ENCODE measurements around the gene PGM1.

Gene PGM1

DNA sequence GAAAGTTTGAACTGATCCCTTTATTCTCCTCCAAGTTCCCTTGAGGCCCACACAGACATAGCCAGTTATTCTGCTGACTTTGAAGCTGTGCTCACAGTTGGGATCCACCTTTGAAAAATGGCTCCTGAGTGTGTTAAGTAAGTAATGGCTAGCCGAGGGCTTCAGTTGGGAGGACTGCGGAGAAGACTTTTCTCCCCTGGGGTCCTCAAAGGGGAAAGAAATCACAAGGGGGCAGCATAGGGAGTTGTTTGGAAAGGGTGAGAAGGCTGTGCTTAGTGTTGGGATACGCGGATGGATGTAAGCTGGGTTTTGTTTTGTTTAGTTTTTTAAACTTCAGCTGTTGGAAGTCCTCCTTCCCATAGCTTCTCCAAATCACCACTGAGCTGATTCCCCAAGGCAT lies 8.3 kb downstream of the PGM1 start:
- no peak for DNase-seq

DNA sequence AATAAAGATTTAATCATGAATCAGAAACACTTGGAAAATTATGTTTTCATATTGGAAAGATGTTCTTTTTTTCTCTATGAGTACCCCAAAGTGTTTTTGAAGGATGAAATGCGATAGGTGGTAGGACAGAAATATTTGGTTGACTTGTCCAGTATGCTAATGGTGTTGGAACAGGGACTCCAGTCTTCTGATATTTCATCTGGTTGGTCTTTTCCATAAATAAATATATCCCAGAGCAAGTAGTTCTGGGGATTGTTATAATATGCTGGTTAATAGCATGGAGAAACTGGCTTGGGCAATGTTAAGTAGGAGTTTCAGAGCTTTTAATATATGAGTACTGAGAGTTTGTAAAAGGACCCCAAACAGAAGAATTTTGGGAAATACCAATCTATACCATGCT lies 8.7 kb downstream of the PGM1 start:
- no peak for DNase-seq

DNA sequence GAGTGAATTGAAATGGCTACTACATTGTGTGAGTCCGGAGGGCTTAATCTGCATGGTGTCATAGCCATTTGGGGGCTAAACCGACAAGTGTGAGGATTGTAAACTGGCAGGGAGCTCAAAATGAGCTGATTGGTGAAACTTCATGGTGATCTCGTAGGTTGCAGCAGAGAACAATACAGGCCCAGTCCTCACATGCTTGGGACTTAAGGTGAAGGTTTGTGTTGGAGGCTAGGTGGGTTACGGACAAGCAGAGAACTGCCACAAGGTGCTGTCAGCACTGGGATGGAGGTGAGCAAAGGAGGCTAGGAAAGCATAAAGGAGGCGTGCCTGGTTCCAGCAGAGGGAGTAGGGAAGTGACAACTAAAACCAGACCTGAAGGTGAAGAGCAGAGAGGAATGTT lies 9.4 kb downstream of the PGM1 start:
- DNase-seq = no peak

DNA sequence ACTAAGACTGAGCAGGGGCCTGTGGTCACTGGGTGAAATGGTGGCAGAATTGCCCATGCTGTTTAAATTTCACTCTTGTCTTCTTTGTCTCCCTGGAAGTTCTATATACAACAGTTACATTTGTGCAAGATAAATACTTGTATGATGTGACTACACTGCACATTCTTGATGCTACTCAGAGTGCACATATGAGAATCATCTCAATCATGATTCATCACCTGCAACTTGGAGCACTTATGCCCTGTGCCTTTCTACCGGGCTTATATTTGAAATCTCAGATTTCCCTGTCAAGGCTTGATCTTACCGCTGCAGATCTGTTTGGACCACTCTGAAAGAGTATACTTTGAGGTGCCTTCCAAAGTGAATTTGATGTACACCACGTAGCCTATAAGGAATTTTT lies 10.6 kb downstream of the PGM1 start:
- DNase-seq = no peak

DNA sequence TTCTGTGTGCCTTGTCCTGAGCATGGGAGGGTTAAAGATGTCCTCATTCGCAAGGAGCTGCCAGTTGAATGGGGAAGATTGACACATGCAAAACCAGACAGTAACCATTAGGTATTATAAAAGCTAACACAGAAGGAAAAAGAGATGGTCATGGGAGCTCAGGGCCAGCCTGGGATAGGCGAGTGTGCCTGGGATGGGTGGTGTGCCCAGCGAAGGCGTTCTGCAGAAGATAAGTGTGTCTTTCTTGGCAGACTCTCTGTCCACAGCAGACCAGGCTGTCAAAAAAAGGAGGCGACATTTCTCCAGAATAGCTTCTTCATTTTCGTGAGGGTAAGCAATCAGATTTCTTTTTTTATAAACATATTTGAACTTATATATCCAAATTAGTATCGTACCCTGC lies 14.1 kb downstream of the PGM1 start:
- DNase-seq = no peak

DNA sequence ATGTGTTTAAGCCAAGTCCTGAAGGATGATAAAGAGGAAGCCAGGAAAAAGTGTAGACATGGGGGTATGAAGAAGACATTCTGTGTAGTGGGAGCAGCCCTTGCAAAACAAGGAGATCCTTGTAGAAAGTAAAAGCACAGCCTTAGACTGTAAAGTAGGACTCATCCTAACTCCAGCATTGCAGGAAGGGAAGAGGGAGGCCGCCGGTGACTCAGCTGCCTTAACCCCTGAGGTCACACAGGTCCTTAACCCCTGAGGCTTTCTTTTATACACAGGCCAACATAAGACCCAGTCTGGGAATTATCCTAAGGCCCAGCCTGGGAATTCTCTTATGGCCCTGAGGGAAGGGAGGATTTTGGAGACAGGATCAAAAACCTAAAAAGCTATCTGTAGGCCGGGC lies 18.0 kb downstream of the PGM1 start:
- peak in 2 of 4 experiments; percentile 1 to 7 for DNase-seq

DNA sequence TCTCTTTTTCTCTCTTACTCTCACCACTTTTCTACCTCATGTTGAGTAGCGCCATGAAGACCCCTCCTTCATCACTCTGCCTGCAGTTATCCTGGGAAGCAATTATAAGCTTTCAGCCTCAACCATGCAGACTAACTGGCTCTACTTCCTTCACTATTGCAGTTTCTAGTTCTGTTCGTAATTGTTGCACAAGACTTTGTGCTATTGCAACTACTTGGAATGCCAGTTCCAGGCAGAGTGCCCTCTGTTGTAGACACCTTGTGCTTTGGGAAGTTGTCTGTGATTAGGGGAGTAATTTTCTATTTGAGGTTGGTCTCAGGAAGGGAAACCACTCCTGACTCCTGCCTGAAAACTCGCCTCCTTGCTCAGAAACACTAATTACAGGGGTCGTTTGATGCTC lies 19.4 kb downstream of the PGM1 start:
- peak in 3 of 4 experiments; percentile 31 to 32 (median 31) for DNase-seq

DNA sequence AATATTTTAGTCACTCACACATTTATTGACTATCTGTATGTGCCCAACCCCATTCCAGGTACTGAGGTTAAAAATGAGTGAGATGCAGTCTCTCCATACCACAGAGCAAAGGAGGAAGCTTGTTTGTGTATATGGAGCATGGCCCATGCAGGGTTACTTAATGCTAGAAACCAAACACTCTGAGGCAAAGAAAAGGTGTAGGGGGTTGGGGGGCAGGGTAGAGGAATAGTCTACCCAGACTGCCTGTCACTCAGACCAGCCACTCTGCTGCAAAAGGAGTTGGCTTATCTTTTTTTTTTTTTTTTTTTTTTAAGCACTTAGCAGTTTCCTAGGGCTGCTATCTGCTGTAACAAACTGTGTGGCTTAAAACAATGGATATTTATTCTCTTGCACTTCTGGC lies 19.8 kb downstream of the PGM1 start:
- no peak for DNase-seq

DNA sequence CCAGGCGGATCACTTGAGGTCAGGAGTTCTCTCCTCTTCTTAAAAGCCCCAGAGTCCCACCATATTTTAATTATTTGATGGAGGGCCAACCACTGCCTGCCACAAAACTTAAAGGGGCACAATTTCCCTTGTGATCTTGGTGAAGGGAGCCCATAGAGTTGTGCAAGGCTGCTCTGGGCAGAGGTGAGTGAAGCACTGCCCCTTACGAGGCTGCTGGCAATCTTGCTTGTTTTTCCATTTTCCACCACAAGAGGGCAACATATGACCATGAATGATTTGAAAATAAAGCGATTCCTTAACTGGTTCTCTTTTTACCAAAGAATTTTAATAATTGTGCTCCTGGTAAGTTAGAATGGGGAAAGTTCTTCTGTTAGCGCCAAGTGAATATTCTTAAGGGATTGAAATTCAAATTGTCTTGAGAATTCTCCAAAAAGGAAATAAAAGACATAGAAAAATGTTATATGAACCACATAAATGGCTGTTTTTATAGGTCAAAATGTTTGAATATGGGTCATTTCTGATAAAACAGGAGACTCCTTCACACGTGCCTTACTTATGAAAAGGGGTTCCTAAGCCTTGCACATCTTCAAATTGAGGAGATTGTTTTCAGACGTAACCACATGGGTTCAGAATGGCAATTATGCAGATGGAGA lies 22.7 kb downstream of the PGM1 start:
- DNase-seq = peak; percentile 78 to 94 (median 82)

DNA sequence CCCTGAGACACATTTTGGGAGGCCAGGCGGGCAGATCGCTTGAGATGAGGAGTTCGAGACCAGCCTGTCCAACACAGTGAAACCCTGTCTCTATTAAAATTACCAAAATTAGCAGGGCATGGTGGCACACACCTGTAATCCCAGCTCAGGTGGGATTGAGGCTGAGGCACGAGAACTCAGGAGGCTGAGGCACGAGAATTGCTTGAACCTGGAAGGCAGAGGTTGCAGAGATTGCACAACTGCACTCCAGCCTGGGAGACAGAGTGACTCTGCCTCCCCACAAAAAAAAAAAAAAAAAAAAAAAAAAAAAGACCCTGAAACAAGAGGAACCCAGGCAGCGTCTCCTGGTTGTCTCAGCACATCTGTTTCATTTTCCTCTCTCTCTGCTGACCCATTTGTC lies 24.2 kb downstream of the PGM1 start:
- no peak for DNase-seq

DNA sequence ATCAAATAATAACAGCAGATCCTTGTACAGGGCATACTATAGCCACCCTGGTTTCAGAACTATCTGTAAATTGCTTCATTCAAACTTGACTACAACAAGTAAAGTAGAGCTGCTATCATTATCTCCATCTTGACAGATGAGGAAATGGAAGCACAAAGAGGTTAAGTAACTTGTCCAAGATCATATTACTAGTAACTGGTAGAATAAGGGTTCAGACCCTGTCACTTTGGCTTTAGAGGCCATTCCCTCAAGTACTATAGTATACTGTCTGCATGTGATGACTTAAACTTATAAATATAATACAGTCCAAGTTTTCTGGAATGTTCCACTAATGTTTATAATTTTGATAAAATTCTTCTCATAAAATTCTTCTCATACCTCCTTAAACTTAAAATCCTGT lies 24.8 kb downstream of the PGM1 start:
- DNase-seq = no peak

DNA sequence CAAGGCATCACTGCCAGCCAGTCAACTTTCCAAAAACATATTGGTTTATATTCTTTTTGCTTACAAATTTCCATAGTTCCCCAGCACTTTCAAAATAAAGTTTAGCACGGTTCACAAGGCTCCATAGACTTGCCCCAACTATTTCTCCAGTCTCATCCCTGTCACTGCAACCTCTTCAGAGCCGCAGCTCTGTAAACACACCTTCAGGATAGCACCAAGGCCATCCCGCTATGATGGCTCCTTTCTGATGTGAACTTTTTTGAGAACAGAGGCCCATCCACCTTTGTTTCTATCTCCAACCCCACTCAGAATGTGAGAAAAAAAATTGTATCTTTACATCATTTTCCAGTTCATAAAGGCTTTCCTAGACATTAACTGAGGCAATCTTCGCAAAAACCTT lies 26.3 kb downstream of the PGM1 start:
- no peak for DNase-seq

DNA sequence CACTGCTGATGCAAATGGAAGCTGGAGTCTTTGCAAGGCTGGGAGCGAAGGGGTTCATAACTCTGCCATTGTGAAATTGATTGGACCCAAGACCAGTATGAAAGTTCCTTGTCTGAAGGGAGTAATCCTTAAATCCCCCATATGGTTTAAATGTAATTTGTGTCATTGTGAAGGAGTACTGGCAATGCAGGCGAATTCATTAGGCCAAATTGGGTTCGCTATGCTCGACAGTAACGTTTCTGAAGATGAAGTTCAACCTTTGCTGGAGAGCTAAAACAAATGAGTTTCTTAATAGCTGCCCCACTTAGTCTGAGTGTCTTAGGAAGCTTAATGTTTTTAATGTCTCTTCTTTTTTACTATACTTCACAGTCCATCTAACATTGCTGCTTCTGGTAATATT lies 27.5 kb downstream of the PGM1 start:
- DNase-seq = no peak

DNA sequence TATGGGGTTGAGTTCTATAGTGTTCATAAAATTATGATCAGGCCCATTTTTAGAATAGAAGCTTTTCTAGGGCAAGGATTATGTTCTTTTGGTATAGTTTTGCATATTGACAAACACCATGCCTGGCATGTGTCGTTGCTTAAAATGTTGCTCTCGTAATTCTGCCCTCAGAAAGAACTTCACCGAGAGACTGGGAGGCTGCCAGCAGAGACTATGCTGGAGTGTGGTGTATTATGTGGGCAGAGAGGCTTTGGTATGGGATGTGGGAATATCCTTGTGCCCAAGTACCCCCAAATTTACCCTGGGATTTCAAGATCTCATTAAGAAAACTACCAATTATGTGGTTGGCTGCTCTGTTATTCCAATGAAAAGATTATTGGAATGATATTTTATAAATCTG lies 27.9 kb downstream of the PGM1 start:
- DNase-seq = no peak

DNA sequence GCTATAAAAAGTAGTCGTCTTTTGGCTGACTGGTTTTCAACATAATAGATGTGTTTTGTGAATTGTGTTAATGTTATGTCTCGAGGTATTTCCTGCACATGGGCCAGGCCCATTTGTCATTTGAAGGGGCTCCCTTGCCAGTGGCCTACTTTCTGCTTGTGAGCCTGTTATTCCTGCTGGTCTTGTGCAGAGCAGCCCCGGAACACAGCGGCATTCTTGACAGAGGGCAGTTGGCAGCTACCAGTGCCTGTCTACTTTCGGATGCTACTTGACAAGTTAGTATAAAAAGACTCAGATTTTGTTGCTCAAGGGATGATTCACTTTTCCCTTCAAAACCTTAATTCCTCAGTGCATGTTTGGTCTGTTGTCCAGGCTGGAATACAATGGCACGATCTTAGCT lies 28.5 kb downstream of the PGM1 start:
- no peak for DNase-seq

DNA sequence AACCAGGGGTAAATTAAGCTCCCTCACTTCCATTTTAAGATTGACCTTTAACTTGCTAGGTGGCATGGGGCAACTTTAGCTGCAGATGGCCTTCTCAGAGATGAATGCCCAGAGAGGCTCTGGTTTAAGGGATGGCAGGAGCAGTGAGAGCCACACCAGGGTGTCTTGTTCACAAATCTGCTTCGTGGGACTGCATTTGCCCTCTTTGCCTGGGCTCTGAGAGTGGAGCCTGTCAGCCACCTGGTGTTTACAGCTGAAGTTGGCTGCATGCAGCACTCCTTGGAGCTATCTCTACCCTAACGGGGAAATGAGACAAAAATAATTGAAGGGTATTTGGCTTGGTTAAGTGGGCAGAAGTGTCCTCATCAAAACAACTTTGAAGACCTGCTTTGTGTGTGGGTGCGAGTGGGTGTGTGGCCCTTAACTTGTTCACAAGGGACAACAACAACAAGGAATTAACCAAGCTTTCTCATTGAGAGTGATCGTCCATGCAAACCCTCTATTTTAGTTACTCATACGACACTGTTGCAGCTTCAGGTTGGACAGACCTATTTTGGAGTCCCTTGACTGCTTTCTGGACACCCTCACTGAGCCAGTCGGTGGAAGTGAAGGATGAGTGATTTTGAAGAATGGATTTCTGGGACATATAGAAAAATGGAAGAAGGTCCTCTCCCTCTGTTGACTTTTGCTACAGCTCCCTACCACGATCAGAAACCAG lies 29.8 kb downstream of the PGM1 start:
- DNase-seq = no peak

DNA sequence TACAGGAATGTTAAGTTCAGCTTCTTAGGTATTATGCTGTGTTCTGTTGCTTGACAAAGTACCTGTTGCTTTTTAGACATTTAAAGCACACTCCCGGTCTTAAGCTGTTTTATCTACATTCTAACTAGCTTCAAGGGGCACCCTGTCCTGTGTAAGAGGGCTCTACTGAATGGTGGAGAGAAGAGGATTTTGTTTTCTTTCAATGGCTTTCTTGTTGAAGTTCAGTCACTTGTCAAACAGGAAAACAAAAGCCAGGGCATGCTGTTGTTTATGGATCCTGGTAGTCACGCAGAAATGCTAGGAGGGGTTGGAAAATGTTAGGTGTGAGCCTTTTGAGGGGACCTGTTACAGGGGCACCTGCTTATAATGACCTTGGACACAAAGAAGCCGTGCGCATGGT lies 30.7 kb downstream of the PGM1 start:
- DNase-seq = no peak

DNA sequence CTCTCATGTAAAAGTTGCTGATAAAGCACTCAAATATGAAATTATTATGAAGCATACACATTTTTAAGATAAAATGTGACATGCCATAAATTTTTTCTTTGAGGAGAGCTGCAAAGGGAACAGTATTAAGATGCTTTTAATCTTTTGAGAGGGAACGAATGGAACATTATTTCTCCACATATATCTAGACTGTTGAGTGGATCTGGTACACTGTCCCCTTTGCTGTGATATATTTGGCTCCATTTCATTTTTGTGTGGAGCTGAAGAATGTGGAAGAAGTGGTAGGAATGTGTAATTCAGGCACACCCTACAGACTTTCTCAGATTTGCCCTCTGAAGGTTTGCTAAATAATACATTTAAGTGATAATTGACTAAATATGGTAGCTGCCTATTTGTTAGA lies 31.7 kb downstream of the PGM1 start:
- DNase-seq = no peak

DNA sequence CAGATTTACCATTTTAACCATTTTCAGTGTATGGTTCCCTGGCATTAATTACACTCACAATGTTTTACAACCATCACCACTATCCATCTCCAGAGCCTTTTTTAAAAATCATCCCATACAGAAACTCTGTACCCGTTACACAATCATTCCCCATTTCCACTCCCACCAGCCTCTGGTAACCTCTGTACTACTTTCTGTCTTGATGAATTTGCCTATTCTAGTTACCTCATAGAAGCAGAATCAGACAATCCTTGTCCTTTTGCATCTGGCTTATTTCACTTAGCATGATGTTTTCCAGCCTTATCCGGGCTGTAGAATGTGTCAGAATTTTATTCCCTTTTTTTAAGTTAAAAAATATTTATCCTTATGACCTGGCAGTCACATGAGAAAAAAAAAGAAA lies 33.0 kb downstream of the PGM1 start:
- DNase-seq = peak in 2 of 4 experiments; percentile 17 to 23

DNA sequence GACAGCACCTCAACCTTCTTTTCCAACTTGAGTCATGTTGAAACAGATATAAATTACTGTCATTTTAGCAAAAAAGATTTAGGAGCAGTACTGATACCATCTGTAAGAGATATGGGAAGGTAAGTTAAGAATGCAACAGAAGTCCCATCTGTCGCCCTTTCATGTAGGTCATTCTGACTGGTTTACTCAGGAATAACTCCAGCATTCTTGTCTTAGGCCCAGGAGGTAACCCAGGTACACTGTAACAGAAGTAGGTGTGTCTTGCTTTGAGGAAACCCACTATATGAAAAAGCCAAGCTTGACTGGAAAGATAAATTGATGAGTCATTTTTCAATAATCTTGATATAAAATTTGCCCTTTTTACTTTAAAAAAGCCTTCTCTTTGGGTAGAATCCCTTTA lies 35.4 kb downstream of the PGM1 start:
- DNase-seq = no peak

DNA sequence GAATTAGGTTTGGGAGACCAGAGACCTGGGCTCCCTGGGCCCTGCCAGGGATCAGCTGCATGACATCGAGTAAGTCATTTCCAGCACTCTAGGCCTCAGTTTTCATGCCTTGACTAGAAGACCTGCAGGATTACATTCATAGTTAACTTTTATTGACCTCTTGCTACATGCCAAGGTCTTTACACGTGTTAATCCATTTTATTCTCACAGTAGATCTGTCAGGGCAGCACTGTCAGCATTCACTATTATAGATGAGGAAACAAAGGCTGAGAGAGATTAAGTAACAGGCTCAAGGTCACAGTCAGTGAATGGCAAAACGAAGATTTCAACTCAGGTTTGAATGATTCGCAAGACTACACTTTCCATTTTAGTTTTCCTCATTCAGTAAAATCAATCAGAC lies 37.0 kb downstream of the PGM1 start:
- DNase-seq = no peak

DNA sequence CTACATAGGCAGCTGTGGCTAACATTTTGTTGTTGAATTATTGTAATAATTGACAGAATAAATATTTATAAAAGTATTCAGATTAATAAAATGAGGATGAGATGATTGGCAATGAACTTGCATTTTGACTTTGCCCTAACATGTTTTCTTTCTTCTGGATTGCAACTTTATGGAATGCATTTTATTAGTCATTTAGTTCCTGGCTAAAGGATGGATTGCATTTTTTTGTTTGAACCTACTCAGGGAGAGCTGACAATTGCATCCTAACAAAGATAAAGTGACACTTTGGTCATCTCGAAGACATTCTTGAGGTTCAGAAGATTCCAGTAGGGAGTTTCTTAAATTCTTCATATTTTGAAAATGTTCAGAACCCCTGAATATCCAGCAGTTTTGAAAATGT lies 37.5 kb downstream of the PGM1 start:
- no peak for DNase-seq

DNA sequence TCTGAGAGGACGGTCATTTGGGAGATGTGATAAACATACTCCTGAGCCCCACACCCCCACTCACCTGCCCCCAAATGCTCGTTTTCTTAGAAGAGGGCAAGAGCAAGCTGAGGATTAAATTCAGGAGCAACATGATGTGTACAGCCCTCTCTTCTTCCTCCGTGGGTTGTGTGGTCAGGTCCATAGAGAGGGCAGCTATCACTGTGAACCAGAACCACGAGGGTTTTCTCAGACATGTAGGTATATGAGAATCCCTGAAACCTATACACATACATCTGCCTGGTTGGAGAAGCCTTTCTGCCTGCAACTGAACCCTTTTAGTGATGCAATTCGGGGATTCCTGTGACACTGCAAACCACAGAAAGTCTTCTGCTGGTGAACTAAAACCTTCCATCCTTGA lies 38.9 kb downstream of the PGM1 start:
- DNase-seq = no peak

DNA sequence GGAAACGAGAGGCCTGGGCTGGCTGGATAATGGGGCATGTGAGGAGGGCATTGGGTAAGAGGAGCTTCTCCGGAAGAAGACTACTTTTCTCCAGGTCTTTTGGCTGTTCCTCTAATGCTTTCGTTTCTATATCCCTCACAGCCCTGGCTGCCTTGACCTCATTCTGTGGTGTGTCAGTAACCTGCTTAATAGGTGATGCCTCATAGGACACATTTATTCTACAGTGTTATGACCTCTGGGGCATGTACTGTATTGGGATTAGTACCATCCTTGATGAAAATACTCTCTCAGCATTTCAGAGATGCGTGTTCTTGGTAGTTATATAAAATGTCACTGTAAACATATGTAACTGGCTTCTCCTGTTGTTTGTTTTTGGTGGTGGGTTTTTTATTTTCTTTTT lies 40.1 kb downstream of the PGM1 start:
- no peak for DNase-seq

DNA sequence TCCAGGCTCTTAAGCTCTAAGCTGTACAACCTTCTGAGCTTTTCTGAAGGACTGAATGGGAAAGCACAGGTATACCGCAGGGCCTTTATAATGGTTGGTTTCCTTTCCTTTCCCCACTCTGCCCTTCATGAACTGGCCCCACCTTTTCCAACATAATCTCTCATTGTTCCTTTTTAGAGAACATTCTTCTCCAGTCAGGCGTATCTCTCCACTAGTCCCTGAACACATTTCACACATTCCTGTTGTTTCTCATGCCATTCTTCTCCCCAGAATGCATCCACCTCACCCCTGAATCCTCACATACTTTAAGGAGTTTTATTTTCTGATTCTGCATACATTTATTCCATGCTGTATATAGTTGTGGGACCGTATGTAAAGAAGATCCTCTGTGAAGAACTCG lies 41.3 kb downstream of the PGM1 start:
- DNase-seq = no peak

Measured in suppressor macrophage (primary cell).